Measurements from ENCODE around the gene TLL1. TPM values are rescaled to one million over a fixed set of nuclear protein-coding genes. Genes with fewer than 3 reads are reported as not detected.

Gene TLL1
- total RNA-seq, 6 experiments from 2014 or later = 0.12 to 0.92 (median 0.32) TPM; not detected in 2

DNA sequence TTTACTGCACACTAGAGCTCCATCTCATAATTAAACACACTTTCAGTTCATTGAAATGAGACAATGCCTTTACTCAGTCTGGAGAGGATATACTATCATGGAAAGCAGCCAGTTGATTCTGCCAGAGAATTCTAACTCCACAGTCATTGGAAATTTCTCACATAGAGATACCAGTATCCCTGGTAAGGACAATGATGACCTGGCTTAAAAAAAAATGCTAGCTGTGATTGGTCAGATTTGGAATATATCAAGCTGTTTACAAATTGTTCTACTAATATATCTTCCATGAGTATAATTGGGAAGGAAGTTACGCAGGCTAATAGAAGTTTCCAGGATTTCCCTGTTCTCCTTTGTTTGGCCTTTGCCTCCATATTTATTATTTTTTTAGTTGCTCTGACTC is 34.5 kb upstream of the TLL1 start:
- H3K27me3 Mint-ChIP-seq (ENCODE audit: insufficient read depth) = peaks cover 7% of the 10 kb centered on the region

DNA sequence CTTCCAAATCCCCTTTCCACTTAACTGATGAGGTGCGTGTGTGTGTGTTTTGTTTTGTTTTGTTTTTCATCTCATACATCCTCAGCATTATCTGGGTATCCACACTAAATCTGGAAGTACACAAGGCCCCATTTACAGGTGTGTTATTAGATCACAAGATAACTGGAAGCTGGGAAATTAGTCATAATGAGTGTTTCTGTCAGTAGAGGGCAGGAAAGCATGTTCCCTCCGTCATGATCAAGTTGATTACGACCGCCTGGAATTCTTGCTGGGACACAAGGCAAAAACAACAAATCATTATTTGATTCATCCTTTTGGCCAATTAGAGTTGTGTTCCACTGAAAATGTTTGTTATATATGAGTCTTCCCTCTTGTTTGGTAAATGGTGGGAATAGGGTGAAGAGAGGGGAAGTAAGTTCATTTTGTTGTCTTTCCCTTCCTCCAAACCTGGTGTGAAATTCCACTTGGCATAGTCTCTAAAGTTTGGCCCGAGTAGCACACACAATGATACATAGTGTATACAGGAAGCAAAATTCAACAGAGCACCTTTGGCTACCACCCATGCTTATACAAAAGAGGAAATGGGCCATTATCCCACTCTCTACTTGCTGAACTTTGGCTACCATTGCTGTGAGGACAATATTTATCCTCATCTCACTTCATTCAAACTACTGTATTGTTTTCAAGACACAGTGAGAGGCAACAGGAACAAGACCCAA is 33.3 kb upstream of the TLL1 start:
- H3K27ac Mint-ChIP-seq = no peak overlapping the region
- peaks cover 7% of the 10 kb centered on the region for H3K27me3 Mint-ChIP-seq (ENCODE audit: insufficient read depth)
- H3K4me1 Mint-ChIP-seq (ENCODE audit: low read depth) = no peaks in the 10 kb centered on the region
- no peak for DNase-seq
- TF ChIP-seq, protein P1, sequence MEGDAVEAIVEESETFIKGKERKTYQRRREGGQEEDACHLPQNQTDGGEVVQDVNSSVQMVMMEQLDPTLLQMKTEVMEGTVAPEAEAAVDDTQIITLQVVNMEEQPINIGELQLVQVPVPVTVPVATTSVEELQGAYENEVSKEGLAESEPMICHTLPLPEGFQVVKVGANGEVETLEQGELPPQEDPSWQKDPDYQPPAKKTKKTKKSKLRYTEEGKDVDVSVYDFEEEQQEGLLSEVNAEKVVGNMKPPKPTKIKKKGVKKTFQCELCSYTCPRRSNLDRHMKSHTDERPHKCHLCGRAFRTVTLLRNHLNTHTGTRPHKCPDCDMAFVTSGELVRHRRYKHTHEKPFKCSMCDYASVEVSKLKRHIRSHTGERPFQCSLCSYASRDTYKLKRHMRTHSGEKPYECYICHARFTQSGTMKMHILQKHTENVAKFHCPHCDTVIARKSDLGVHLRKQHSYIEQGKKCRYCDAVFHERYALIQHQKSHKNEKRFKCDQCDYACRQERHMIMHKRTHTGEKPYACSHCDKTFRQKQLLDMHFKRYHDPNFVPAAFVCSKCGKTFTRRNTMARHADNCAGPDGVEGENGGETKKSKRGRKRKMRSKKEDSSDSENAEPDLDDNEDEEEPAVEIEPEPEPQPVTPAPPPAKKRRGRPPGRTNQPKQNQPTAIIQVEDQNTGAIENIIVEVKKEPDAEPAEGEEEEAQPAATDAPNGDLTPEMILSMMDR (IDR thresholded peaks at IDR 0.05) = no peak
- H3K9me3 Mint-ChIP-seq = no peaks in the 10 kb centered on the region; the same call in 1 of the 2 replicates
- H3K36me3 Mint-ChIP-seq (ENCODE audit: low read depth) = no peaks in the 10 kb centered on the region
- H3K4me3 Mint-ChIP-seq = no peak overlapping the region

More for the DNA sequence above, 34.5 kb upstream of the TLL1 start:
- Mint-ChIP-seq H3K27ac (no peak overlapping the region), H3K4me3 (no peak overlapping the region), H3K4me1 (ENCODE audit: low read depth) (no peaks in the 10 kb centered on the region), H3K9me3 (no peaks in the 10 kb centered on the region; the same call in 1 of the 2 replicates), H3K36me3 (ENCODE audit: low read depth) (no peaks in the 10 kb centered on the region)
- no peak for DNase-seq
- TF ChIP-seq, protein P1 (IDR thresholded peaks at IDR 0.05) = no peak

DNA sequence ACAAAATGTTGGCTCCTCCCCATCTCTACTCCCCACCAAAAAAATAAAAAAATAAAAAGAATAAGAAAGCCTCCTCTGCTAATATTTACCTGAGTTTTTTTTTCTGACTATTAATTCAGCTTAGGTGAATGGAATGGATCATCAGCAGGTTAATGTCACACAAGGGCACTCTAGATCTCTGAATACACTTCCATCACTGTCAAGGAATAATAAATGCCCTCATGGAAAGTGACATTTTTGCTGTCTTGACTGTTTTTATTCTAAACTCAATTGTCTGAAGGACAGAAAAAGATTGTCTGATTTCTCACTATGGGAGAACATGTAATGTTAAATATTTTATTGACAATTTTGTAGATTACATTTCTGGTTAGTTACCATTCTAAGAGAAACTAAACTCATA is 30.4 kb upstream of the TLL1 start:
- H3K36me3 Mint-ChIP-seq (ENCODE audit: low read depth) = no peaks in the 10 kb centered on the region
- H3K4me3 Mint-ChIP-seq = no peak overlapping the region
- TF ChIP-seq, protein P1 (IDR thresholded peaks at IDR 0.05) = no peak
- no peak overlapping the region for H3K27ac Mint-ChIP-seq
- DNase-seq = no peak
- H3K27me3 Mint-ChIP-seq (ENCODE audit: insufficient read depth) = peaks cover 6% of the 10 kb centered on the region
- H3K9me3 Mint-ChIP-seq = no peaks in the 10 kb centered on the region; the same call in 1 of the 2 replicates
- no peaks in the 10 kb centered on the region for H3K4me1 Mint-ChIP-seq (ENCODE audit: low read depth)

DNA sequence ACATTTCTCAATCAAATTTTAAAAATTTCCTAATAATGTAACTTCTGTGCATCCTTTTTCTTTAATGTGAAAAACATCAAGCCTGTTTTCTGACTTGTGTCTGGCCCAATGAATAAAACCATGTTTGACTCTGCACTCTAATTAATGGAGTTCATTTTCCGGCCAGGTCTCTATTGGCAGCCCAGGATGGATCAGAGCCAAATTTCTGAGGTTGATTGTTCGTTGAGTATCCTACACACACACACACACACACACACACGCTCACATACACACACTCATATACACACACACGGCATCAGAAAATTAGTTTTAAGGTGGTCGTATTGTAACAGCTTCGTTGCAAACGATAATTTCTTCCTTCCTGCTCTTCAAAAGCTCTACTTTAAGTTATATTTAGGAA is 28.9 kb upstream of the TLL1 start:
- no peaks in the 10 kb centered on the region for H3K4me1 Mint-ChIP-seq (ENCODE audit: low read depth)
- no peaks in the 10 kb centered on the region for H3K36me3 Mint-ChIP-seq (ENCODE audit: low read depth)
- peaks cover 1% of the 10 kb centered on the region; the same call in 1 of the 2 replicates for H3K27me3 Mint-ChIP-seq (ENCODE audit: insufficient read depth)
- H3K9me3 Mint-ChIP-seq = no peaks in the 10 kb centered on the region
- no peak for DNase-seq
- H3K27ac Mint-ChIP-seq = no peak overlapping the region
- TF ChIP-seq, protein P1 (IDR thresholded peaks at IDR 0.05) = no peak
- H3K4me3 Mint-ChIP-seq = no peak overlapping the region

DNA sequence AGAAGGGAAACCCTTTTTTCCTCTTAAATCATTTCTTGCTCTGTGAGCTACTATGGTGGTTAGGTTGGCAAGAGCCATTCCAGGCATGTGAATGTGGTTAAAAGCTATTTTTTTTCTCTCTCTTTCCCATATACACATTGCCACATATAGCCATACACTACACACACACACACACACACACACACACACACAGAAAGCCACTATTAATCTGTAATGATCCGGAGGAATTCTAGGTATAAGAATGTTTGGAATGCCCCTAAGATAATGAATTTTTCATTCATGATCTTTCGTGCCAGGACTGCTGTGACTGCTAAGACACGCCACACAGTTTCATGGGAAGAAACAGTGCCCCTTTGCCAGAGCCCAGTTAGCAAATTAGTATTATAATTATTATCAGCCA is 21.8 kb upstream of the TLL1 start:
- no peak for DNase-seq
- Mint-ChIP-seq H3K27me3 (ENCODE audit: insufficient read depth) (no peaks in the 10 kb centered on the region; the same call in 1 of the 2 replicates), H3K4me1 (ENCODE audit: low read depth) (no peaks in the 10 kb centered on the region), H3K36me3 (ENCODE audit: low read depth) (no peaks in the 10 kb centered on the region), H3K9me3 (no peaks in the 10 kb centered on the region), H3K27ac (no peak overlapping the region), H3K4me3 (no peak overlapping the region)
- TF ChIP-seq, protein P1 (IDR thresholded peaks at IDR 0.05) = no peak

All from HFFc6 (cell line).